GM19467 (cell line): Measurements from ENCODE around the gene KCTD2.
A peak's percentile ranks its signal among the peaks of the same experiment; 100 is the strongest.
"Not testable (repeated sequence)": the region's sequence is repeated elsewhere in the genome, so short reads cannot be mapped to it uniquely, and the experiment has no call there.

Source experiments
- ATAC-seq: cut with Tn5 transposase; IDR thresholded peaks from one replicate; pipeline ENCODE4 v1.9.1; 2021; ENCODE audit warnings: mild to moderate bottlenecking, moderate library complexity; ENCODE audit not compliant: unreplicated experiment

Gene KCTD2

DNA sequence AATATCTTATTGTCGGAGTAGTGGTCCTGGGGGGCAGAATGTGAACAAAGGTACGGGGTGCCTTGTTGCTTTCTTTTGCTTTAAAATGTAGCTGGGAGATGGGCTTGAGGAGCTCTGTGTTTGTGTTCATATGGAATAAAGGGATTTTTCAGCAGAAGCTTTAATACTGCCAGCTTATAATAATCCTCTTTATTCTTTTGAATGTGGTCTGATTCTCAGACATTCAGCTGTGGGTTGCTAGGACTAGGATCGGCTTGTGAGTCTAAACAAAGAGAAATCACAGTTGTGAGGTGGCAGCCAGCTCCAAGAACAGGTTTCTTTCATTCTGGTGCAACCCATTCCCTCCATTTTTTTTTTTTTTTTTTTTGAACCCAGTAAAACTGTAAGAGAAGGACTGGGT lies 27.3 kb upstream of the KCTD2 start:
- no peak for ATAC-seq

DNA sequence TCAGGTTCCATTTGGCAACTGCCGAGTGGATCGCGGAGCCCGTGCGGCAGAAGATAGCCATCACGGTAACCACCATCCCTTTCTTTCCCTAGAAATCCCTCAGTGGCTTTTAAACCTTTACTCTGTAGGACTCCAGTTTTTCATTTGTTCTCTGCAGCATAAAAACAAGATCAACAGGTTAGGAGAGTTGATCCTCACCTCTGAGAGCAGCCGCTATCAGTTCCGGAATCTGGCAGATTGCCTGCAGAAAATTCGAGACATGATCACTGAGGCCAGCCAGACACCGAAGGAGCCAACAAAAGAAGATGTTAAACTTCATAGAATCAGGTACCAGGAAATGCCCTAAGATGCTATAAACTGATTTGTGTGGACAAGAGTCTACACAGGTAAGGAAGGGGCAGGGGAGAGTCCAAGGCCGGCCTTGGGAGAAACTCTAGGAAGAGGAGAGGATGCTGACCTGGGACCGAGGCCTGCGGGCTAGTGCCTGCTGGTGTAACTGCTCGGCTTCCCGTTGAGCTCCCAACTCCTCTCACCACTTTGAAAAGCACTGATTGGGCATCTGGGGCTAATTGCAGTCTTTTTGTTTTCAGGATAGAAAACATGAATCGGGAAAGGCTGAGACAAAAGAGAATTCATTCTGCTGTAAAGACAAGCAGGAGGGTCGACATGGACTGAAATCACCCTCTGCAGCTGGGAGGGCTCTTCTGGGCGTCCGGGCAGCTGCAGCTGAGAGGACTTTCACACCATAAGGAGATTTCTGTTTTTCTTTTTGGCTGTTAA lies 26.5 kb upstream of the KCTD2 start:
- ATAC-seq: no peak

DNA sequence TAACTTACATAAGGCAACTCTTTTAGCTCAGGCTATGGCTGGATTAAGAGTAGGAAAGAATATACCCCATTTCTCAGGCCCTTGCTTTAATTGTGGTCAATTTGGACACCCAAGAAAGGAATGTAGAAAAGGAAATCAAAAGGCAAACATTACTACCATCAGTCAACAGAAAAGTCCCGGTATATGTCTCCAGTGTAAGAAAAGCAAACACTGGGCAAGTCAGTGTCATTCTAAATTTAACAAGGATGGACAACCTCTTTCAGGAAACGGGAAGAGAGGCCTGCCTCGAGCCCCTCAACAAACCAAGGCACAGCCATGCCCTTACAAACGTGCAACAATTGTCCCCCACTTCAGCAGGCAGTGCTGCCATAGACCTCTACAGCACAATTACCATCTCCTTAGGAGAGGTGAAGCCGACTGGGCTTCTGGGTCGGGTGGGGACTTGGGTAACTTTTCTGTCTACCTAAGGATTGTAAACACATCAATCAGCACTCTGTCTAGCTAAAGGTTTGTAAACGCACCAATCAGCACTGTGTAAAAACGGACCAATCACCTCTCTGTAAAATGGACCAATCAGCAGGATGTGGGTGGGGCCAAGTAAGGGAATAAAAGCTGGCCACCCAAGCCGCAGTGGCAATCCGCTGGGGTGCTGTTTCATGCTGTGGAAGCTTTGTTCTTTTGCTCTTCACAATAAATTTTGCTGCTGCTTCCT lies 22.2 kb upstream of the KCTD2 start:
- ATAC-seq: no peak

DNA sequence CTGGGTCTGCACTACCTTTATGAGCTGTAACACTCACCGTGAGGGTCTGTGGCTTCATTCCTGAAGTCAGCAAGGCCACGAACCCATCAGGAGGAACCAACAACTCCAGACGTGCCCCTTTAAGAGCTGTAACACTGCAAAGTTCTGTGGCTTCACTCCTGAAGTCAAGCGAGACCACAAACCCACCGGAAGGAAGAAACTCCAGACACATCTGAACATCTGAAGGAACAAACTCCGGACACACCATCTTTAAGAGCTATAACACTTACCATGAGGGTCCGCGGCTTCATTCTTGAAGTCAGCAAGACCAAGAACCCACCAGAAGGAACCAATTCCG lies 21.7 kb upstream of the KCTD2 start:
- ATAC-seq: not testable (repeated sequence)

DNA sequence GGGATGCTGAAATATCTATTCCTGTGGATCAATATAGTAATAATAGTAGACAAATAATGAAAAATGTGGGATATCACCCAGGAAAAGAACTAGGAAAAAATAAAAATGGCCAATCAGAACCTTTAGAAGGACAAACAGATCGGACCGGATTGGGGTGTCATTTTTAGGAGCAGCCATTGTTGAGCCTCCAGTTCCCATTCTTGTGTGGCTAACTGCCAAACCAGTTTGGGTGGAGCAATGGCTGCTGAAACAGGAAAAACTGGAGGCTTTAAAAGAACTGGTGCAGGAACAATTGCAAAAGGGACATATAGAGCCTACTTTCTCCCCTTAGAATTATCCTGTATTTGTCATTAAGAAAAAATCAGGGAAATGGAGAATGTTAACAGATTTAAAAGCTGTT lies 20.4 kb upstream of the KCTD2 start:
- ATAC-seq: not testable (repeated sequence)

DNA sequence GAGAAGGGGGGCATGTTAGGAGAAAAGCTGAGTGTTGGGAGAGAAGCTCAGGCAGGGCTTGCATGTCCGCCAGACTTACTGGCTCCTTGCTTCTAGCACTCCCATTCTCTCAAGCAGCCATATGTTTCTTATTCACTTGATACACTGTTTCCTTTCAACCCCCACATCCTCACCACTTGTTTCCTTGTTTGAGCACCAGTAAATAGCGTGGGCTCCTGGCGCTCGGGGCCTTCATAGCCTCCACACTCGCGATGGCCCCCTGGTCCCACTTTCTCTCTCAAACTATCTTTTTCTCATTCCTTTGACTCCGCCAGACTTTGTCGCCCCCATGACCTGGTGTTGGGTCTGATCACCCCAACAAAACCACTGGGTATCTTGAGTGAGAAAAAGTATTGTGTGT lies 16.9 kb upstream of the KCTD2 start:
- no peak for ATAC-seq

DNA sequence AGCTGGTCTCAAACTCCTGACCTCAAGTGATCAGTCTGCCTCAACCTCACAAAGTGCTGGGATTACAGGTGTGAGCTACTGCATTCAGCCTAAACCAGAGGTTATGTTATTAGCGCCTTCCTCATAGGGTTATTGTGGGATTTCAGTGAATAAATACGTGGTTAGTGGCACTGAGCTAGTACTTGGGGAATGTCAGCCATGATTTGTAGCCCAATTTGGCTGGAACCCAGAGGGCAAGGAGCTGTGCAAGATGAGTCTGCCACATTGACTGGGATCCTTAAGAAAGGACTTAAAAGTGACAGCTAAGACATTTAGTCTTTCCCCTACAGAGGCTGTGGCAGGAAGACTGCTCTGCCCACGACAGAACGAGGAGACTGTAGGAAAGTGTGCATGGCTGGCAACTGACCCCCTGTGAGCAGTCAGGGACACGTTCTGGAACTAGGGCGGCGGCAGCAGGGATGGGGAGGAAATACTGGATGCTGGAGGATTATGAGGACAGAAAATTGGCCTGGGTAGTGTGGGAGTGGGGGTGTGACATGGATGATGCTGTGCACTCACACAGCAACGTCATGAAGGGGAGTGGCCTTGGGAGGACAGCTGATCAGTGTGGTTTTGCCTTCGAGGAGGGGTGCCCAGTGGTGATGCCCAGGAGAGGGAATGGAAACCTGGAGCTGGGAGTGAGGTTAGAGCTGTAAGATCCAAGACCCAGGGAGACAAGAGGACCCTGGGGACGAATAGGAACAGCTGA lies 14.9 kb upstream of the KCTD2 start:
- no peak for ATAC-seq

DNA sequence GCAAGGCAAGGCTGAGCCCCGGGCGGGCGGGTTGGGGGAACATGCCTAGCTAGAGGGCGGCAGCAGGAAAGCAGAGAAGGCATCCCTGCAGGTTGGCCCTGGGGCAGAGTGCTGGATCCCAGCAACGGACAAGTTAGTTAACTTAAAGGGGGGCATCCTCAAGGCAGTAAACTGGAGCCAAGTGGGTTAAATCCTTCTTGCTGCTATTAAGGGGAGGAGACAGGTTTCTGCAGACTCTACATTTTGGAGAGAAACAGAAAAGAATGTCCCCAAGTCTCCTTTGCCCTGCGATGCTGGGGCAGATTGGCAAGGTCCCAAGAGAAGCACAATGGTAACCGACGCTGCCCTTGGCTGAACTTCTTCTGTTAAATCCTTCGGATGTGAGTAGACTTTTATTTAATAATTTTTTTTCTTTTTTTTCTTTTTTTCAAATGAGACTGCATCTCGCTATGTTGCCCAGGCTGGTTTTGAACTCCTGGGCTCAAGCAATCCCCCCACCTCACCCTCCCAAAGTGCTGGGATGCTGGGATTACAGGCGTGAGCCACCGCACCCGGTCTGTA lies 14.2 kb upstream of the KCTD2 start:
- ATAC-seq: no peak

GRCh38 chr17:75033346-75034235 lies 13.4 kb upstream of the KCTD2 start:
- ATAC-seq: peak; percentile 7

DNA sequence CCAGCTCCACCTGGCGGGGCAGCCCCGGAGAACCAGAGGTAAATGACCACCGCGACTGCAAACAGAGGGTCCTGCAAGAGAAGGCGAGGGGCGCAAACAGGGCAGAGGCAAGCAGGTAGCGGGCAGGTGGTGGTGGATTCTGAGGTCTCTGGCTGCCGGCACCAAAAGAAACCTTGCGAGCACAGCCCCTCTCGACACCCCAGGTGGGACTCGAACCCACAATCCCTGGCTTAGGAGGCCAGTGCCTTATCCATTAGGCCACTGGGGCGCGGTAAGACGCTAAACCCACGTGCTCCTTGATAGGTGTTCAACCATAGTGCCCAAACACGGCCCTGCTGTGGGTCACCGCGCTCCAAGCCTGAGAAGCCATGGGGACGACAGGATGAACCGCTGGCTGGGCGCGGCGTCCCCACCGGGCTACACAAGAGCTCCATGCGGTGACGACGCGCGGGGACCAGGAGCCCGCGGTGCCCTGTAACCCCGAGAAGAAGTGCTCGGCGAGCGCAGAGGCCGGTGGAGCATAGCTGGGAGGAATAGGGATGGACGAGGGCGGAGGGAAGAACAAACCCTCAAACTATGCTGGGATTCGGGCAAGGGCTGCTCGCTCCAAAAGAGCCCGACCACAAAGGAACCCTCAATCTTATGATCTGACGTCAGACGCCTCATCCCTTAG lies 12.7 kb upstream of the KCTD2 start:
- ATAC-seq: peak; percentile 43

DNA sequence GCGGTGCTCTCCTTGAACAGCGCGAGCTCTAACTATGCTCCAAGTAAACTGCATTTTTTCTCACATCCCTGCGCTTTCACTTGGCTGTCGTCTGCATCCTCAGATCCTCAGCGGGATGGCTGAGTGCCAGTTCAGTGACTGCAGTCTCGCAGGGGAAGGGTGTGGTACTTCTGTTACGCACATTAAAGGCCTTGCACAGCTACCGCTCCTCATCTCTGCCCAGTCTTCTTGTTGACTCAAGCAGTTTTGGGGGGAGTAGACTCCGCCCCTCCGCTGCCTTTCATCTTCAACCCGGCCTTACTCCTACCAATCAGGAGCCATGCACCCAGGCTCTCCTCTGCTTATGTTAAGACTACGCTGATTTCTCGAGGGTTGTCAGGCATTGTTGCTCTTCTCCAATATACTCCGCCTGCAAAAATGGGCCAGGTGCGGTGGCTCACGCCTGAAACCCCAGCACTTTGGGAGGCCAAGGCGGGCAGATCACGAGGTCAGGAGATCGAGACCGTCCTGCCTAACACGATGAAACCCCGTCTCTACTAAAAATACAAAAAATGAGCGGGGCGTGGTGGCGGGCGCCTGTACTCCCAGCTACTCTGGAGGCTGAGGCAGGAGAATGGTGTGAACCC lies 10.3 kb upstream of the KCTD2 start:
- no peak for ATAC-seq

DNA sequence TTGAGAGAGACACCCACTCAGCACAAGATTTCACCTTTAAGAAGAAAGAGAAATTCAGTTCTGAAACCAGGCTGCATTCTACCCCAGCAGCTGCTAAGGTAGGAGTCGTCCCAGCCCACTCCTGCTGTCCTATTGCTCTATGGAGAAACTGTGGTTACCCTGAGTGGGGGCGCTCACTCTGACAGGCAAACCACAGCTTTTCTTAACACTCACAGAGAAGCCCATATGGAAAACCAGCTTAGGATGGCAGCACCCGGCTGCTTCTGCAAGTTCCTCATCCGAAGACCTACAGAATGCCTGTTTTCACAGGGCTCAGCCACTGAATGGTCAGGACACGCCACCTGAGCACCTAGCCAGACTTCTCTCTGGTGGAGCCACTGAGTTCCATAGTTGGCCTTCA lies 7.8 kb upstream of the KCTD2 start:
- no peak for ATAC-seq

GRCh38 chr17:75041656-75042280 lies 5.3 kb upstream of the KCTD2 start:
- ATAC-seq: no peak

DNA sequence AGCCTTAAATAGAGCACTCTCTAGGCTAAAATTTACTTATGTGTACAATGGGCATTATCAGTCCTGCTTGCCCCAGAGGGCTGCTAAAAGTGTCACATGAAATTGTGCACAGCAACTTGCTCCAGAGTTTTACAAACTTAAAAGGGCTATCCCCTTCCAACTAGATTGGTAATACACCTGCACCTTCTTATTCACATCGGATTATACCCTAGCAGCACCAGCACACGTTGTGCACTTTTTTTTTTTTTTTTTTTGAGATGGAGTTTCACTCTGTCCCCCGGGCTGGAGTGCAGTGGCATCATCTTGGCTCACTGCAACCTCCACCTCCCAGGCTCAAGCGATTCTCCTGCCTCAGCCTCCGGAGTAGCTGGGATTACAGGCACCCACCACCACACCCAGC lies 3.2 kb upstream of the KCTD2 start:
- ATAC-seq: not testable (repeated sequence)

DNA sequence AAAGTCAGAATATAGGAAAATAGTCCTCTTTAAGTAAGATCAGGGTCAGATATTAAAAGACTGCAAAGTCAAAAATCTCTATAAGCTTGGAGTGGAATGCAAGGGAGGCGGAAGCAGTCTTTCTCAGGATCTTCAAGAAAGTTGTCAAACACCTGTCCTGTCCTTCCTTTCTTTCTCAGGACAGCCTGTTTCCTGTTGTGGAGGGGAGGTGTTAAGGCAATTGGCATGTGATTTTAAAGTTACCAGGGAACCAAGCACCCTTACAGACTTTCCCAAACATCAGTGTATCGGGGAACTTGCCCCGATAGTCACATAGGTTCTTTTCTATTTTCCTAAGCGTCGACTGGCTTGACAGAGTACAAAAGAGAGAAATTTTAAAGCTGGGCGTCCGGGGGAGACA lies 2.3 kb upstream of the KCTD2 start:
- ATAC-seq: no peak

DNA sequence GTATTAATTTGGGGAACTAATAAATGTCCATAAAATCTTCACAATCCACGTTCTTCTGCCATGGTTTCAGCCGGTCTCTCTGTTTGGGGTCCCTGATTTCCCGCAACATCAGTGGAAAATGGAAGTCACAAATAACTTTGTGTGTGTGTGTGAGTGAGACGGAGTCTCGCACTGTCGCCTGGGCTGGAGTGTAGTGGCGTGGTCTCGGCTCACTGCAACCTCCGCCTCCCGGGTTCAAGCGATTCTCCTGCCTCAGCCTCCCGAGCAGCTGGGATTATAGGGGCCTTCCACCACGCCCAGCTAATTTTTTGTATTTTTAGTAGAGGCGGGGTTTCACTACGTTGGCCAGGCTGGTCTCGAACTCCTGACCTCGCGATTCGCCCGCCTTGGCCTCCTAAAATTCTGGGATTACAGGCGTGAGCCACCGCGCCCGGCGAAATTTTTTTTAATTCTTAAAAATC lies 1.0 kb upstream of the KCTD2 start:
- ATAC-seq: not testable (repeated sequence)

- ATAC-seq: no peak
Measured at GRCh38 chr17:75047398-75048098, 523 bp downstream of the KCTD2 start.

GRCh38 chr17:75048249-75048878 lies 1.3 kb downstream of the KCTD2 start:
- ATAC-seq: no peak
